DMS53 treated with DMSO at 0.1 percent for 48 hours (cell line): ENCODE measurements around the gene TMEM50B.
"Not testable (repeated sequence)": the region's sequence is repeated elsewhere in the genome, so short reads cannot be mapped to it uniquely, and the experiment has no call there.

Experiments used
- DNase-seq: peaks from one replicate; lab custom pipeline; 2025; ENCODE audit not compliant: unreplicated experiment; lab: John Stamatoyannopoulos, UW

The TMEM50B gene

GRCh38 chr21:33478935-33479678 is 667 bp downstream of the TMEM50B start:
- no peak for DNase-seq

- no peak for DNase-seq
Measured at GRCh38 chr21:33478182-33478581, 1.6 kb downstream of the TMEM50B start.

DNA sequence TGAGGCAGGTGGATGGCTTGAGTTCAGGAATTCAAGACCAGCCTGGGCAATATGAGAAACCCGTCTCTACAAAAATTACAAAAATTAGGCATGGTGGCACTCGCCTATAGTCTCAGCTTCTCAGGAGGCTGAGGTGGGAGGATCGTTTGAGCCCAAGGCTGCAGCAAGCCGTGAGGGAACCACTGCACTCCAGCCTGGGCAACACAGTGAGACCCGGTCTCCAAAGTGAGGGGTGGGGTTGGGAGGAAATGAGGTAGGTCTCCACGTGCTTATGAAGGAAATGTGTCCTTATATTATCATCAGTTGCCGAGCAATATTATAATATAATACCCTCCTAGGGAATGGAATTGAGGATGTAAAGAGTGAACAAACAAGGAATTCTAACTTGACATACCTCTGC is 2.7 kb downstream of the TMEM50B start:
- no peak for DNase-seq

DNA sequence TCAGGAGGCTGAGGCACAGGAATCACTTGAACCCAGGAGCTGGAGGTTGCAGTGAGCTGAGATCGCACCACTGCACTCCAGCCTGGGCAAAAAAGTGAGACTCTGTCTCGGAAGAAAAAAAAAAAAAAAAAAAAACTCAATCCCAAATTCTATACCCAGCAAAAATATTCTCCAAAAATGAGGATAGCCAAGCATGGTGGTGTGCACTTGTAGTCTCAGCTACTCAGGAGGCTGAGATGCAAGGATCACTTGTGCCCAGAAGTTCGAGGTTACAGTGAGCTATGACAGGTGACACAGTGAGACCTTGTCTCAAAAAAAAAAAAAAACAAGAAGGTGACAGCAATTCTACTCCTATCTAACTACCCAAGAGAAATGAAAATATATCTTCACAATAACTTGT is 6.4 kb downstream of the TMEM50B start:
- no peak for DNase-seq

GRCh38 chr21:33470701-33471100 is 9.1 kb downstream of the TMEM50B start:
- DNase-seq, result no peak

GRCh38 chr21:33469183-33469582 is 10.6 kb downstream of the TMEM50B start:
- not testable (repeated sequence) for DNase-seq

DNA sequence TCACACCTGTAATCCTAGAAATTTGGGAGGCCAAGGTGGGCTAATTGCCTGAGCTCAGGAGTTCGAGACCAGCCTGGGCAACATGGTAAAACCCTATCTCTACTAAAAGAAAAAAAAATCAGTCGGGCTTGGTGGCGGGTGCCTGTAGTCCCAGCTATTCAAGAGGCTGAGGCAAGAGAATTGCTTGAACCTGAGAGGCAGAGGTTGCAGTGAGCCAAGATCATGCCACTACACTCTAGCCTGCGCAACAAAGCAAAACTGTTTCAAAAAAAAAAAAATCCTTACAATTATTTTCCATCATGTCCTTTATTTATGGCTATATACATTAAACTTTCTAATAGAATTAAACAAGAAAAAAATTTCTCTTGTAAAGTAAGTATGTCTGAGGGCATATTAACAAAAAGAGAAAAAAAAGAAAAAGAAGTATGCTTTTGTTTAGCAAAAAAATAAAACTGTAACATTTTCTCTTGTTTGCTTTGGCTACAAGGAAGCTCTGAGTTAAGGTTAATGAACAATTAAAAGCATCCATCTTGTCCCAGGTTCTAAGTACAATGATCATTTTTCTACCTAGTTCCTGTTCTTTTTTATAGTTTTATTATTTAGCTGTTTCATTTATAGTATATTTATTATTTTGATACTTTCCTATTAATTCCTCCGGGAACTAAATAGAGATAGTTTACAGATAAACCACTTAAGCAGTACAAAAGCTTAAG is 18.1 kb downstream of the TMEM50B start:
- DNase-seq, result no peak

GRCh38 chr21:33458861-33459260 is 20.9 kb downstream of the TMEM50B start:
- no peak for DNase-seq

- DNase-seq, result no peak
Measured at GRCh38 chr21:33455686-33456446, 23.9 kb downstream of the TMEM50B start.

GRCh38 chr21:33452362-33452761 is 27.4 kb downstream of the TMEM50B start:
- DNase-seq, result no peak

DNA sequence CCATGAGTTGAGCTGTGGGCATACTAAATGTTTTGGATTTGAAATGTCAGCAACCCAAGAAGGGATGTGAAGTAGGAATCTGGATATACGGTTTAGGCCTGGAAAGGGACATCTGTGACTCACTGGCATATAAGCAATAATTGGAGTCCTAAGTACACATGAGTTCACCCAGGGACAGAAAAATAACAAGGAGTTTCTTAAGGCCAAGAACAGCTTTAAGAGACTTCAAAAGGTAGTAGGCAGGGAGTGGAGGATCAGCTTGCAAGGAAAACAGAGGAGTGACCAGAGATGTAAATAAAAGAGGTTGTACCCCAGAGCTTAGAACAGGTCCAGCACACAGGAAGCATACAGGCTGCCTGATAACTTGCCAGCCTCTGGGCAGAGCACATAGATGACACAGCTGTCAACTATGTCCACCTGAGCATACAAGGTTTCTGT is 28.1 kb downstream of the TMEM50B start:
- no peak for DNase-seq

DNA sequence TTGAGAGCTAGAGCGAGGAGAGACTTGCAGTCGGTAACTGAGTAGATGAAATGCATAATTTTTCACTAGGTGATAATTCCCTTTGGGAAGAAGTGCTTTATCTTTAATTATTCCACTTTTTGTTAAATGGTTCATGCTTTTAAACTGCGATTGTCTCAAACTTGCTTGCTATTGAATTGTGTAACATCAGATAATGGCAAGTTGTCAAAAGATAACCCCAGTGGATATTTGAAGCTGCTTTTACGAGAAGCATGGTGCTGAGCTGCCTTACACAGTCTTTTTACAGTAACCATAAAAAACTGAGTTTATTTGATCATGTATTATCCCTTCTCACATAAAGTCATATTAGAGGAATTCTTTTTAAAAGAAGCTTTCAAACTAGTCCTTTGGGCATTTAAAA is 30.2 kb downstream of the TMEM50B start:
- no peak for DNase-seq

DNA sequence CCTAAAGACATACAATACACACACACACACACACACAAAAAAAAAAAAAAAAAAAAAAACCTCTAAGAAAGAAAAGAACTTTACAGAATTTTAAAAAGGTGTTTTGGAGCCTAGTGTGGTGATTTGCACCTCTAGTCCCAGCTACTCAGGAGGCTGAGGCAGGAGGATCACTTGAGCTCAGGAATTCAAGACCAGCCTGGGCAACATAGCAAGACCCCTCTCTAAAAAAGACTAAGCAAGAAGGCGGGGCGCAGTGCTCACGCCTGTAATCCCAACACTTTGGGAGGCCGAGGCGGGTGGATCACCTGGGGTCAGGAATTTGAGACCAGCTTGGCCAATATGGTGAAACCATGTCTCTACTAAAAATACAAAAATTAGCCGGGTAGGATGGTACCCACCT is 33.2 kb downstream of the TMEM50B start:
- not testable (repeated sequence) for DNase-seq

DNA sequence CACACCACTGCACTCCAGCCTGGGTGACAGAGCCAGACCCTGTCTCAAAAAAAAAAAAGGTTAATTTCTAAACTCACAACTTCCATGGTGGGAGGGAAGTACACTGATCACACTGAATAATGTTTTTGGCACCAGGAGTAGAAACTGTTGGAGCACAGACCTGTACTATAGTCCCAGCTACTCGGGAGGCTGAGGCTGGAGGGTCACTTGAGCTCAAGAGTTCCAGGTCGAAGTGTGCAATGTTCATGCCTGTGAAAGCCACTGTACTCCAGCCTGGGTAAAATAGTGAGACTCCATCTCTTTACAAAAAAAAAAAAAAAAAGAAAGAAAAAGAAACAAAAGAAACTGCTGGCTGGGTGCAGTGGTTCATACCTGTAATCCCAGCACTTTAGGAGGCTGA is 35.3 kb downstream of the TMEM50B start:
- no peak for DNase-seq

- no peak for DNase-seq
Measured at GRCh38 chr21:33443194-33443593, 36.6 kb downstream of the TMEM50B start.

- peak; percentile 87 for DNase-seq
Measured at GRCh38 chr21:33441489-33442477, 38.0 kb downstream of the TMEM50B start.

GRCh38 chr21:33437140-33437539 is 42.6 kb downstream of the TMEM50B start:
- DNase-seq, result no peak

- no peak for DNase-seq
Measured at GRCh38 chr21:33434770-33435360, 44.9 kb downstream of the TMEM50B start.

DNA sequence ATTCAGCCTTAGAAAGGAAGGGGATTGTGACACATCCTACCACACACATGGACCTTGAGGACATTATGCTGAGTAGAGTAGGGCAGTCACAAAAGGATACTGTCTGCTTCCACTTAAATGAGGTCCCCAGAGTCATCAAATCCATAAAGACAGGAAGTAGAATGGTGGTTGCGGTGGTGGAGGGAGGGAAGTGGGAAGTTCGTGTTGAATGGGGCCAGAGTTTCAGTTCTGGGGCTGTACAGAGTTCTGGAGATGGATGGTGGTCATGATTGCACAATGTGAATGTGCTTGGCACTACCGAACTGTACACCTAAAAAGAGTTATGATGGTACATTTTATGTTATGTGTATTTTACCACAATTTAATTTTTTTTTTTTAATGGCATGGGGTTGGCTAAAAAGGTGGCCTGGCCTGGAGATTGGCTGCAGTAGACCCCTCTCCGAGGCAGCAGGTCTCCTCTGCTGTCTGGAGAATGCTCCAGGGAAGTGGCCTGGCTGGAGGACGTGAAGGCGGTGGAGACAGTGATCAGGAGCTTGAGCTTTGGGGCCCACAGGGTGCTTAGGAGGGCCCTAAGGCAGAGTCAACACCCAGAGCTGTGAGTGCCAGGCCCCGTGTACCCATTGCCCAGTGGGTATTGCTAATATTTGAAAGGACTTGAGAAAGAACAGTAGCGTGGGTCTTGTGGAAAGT is 46.2 kb downstream of the TMEM50B start:
- DNase-seq, result no peak

DNA sequence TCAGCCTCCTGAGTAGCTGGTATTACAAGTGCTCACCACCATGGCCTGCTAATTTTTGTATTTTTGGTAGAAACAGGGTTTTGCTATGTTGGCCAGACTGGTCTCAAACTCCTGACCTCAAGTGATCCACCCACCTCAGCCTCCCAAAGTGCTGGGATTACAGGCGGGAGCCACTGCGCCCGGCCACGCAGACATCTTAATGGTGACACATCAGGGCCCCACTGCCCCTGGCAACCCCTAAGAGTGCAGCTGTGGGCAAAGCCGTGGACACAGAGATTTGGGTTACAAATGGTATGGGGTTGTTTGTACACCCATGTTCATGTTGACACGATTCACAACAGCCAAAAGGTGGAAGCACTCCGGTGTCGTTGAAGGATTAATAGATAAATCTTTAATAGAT is 46.8 kb downstream of the TMEM50B start:
- no peak for DNase-seq
